T-helper 1 cell treated with Interleukin-12 subunit alpha and Interleukin-12 subunit beta and Interleukin-4 antibody, amounts not matched to agents 30 μg/mL and 1 μg/mL, for 36 hours (primary cell): ENCODE results near the gene FAM131A.

ENCODE experiments used
- H3K27ac Mint-ChIP-seq: one replicate; pipeline ENCODE4 v1.8.0; 2021; ENCODE audit warnings: mild to moderate bottlenecking, mixed read lengths
- H3K27me3 Mint-ChIP-seq: one replicate; pipeline ENCODE4 v1.8.0; 2021; ENCODE audit warnings: low read depth, mixed read lengths
- H3K36me3 Mint-ChIP-seq: one replicate; pipeline ENCODE4 v1.8.0; 2021; ENCODE audit warnings: low read depth, mixed read lengths
- H3K4me1 Mint-ChIP-seq: one replicate; pipeline ENCODE4 v1.8.0; 2021; ENCODE audit warnings: low read depth, mixed read lengths
- H3K4me3 Mint-ChIP-seq: one replicate; pipeline ENCODE4 v1.8.0; 2021; ENCODE audit warnings: mild to moderate bottlenecking, moderate library complexity, mixed read lengths
- H3K9me3 Mint-ChIP-seq: one replicate; pipeline ENCODE4 v1.8.0; 2021; ENCODE audit warnings: mixed read lengths

Gene FAM131A

GRCh38 chr3:184308744-184309143, 28.7 kb upstream of the FAM131A start:
- Mint-ChIP-seq H3K36me3 (peaks cover 49% of the 10 kb centered on the region), H3K9me3 (no peaks in the 10 kb centered on the region), H3K4me3 (no peak overlapping the region), H3K4me1 (no peaks in the 10 kb centered on the region), H3K27me3 (no peaks in the 10 kb centered on the region), H3K27ac (no peak overlapping the region)

- H3K9me3 Mint-ChIP-seq: no peaks in the 10 kb centered on the region
- H3K27ac Mint-ChIP-seq: no peak overlapping the region
- H3K27me3 Mint-ChIP-seq: no peaks in the 10 kb centered on the region
- H3K4me1 Mint-ChIP-seq: peaks cover 6% of the 10 kb centered on the region
- H3K36me3 Mint-ChIP-seq: peaks cover 32% of the 10 kb centered on the region
- no peak overlapping the region for H3K4me3 Mint-ChIP-seq
Observed at GRCh38 chr3:184311633-184312032, 25.8 kb upstream of the FAM131A start.

- H3K4me3 Mint-ChIP-seq: peak within 1 kb of the TSS; percentile 88
- peaks cover 24% of the 10 kb centered on the region for H3K4me1 Mint-ChIP-seq
- peak within 1 kb of the TSS; percentile 83 for H3K27ac Mint-ChIP-seq
- no peaks in the 10 kb centered on the region for H3K27me3 Mint-ChIP-seq
- no peaks in the 10 kb centered on the region for H3K9me3 Mint-ChIP-seq
- peaks cover 21% of the 10 kb centered on the region for H3K36me3 Mint-ChIP-seq
Observed at GRCh38 chr3:184314363-184314699, 23.1 kb upstream of the FAM131A start, which contains the start of gene EIF4G1. Gene EIF4G1, plus strand, starts transcription at chr3:184314606. Its CDS starts 1,191 bp downstream, at chr3:184315797.

- Mint-ChIP-seq H3K4me1 (peaks cover 26% of the 10 kb centered on the region), H3K4me3 (peak overlapping the region; percentile 88), H3K27me3 (no peaks in the 10 kb centered on the region), H3K9me3 (no peaks in the 10 kb centered on the region), H3K27ac (peak overlapping the region; percentile 83), H3K36me3 (peaks cover 20% of the 10 kb centered on the region)
Observed at GRCh38 chr3:184314700-184315542, 22.5 kb upstream of the FAM131A start.

GRCh38 chr3:184315543-184315867, 21.9 kb upstream of the FAM131A start:
- H3K27me3 Mint-ChIP-seq: no peaks in the 10 kb centered on the region

GRCh38 chr3:184315871-184316661, 21.3 kb upstream of the FAM131A start:
- Mint-ChIP-seq H3K36me3 (peaks cover 23% of the 10 kb centered on the region), H3K4me1 (peaks cover 26% of the 10 kb centered on the region), H3K9me3 (no peaks in the 10 kb centered on the region), H3K4me3 (peak overlapping the region; percentile 85), H3K27me3 (no peaks in the 10 kb centered on the region), H3K27ac (peak overlapping the region; percentile 83)

More at GRCh38 chr3:184315543-184315867, 21.9 kb upstream of the FAM131A start:
- H3K4me1 Mint-ChIP-seq: peaks cover 26% of the 10 kb centered on the region
- H3K36me3 Mint-ChIP-seq: peaks cover 18% of the 10 kb centered on the region
- peak overlapping the region; percentile 85 for H3K4me3 Mint-ChIP-seq
- H3K27ac Mint-ChIP-seq: peak overlapping the region; percentile 83
- no peaks in the 10 kb centered on the region for H3K9me3 Mint-ChIP-seq

GRCh38 chr3:184316792-184317191, 20.6 kb upstream of the FAM131A start:
- peak overlapping the region; percentile 83 for H3K27ac Mint-ChIP-seq
- H3K4me3 Mint-ChIP-seq: peak overlapping the region; percentile 85
- peaks cover 31% of the 10 kb centered on the region for H3K36me3 Mint-ChIP-seq
- H3K27me3 Mint-ChIP-seq: no peaks in the 10 kb centered on the region
- H3K9me3 Mint-ChIP-seq: no peaks in the 10 kb centered on the region
- H3K4me1 Mint-ChIP-seq: peaks cover 26% of the 10 kb centered on the region

- H3K36me3 Mint-ChIP-seq: peaks cover 31% of the 10 kb centered on the region
- peak overlapping the region; percentile 30 for H3K4me3 Mint-ChIP-seq
- H3K4me1 Mint-ChIP-seq: peaks cover 26% of the 10 kb centered on the region
Observed at GRCh38 chr3:184317201-184317600, 20.2 kb upstream of the FAM131A start.

GRCh38 chr3:184320104-184320445, 17.3 kb upstream of the FAM131A start:
- Mint-ChIP-seq H3K4me3 (no peak overlapping the region), H3K36me3 (peaks cover 53% of the 10 kb centered on the region), H3K27ac (no peak overlapping the region), H3K9me3 (no peaks in the 10 kb centered on the region), H3K27me3 (no peaks in the 10 kb centered on the region), H3K4me1 (peaks cover 25% of the 10 kb centered on the region)

More at GRCh38 chr3:184317201-184317600, 20.2 kb upstream of the FAM131A start:
- H3K27me3 Mint-ChIP-seq: no peaks in the 10 kb centered on the region
- H3K9me3 Mint-ChIP-seq: no peaks in the 10 kb centered on the region
- H3K27ac Mint-ChIP-seq: peak overlapping the region; percentile 62

- H3K4me1 Mint-ChIP-seq: peaks cover 21% of the 10 kb centered on the region
Observed at GRCh38 chr3:184321666-184322065, 15.7 kb upstream of the FAM131A start.

GRCh38 chr3:184322731-184323487, 14.5 kb upstream of the FAM131A start:
- Mint-ChIP-seq H3K9me3 (no peaks in the 10 kb centered on the region), H3K4me3 (no peak overlapping the region), H3K36me3 (peaks cover 63% of the 10 kb centered on the region), H3K4me1 (peaks cover 9% of the 10 kb centered on the region), H3K27ac (no peak overlapping the region), H3K27me3 (no peaks in the 10 kb centered on the region)

More at GRCh38 chr3:184321666-184322065, 15.7 kb upstream of the FAM131A start:
- H3K27ac Mint-ChIP-seq: no peak overlapping the region
- H3K9me3 Mint-ChIP-seq: no peaks in the 10 kb centered on the region
- H3K36me3 Mint-ChIP-seq: peaks cover 62% of the 10 kb centered on the region
- no peak overlapping the region for H3K4me3 Mint-ChIP-seq
- H3K27me3 Mint-ChIP-seq: no peaks in the 10 kb centered on the region

GRCh38 chr3:184323696-184324095, 13.7 kb upstream of the FAM131A start:
- H3K36me3 Mint-ChIP-seq: peaks cover 65% of the 10 kb centered on the region
- peaks cover 6% of the 10 kb centered on the region for H3K4me1 Mint-ChIP-seq
- no peaks in the 10 kb centered on the region for H3K27me3 Mint-ChIP-seq
- H3K27ac Mint-ChIP-seq: no peak overlapping the region
- H3K9me3 Mint-ChIP-seq: no peaks in the 10 kb centered on the region
- H3K4me3 Mint-ChIP-seq: no peak overlapping the region

- no peaks in the 10 kb centered on the region for H3K27me3 Mint-ChIP-seq
- H3K9me3 Mint-ChIP-seq: no peaks in the 10 kb centered on the region
- H3K4me1 Mint-ChIP-seq: peaks cover 1% of the 10 kb centered on the region
- peaks cover 74% of the 10 kb centered on the region for H3K36me3 Mint-ChIP-seq
- no peak overlapping the region for H3K4me3 Mint-ChIP-seq
- no peak overlapping the region for H3K27ac Mint-ChIP-seq
Observed at GRCh38 chr3:184325269-184325668, 12.1 kb upstream of the FAM131A start.

GRCh38 chr3:184325715-184326369, 11.6 kb upstream of the FAM131A start:
- H3K36me3 Mint-ChIP-seq: peaks cover 75% of the 10 kb centered on the region
- no peaks in the 10 kb centered on the region for H3K9me3 Mint-ChIP-seq
- peaks cover 1% of the 10 kb centered on the region for H3K4me1 Mint-ChIP-seq
- no peak overlapping the region for H3K4me3 Mint-ChIP-seq
- no peaks in the 10 kb centered on the region for H3K27me3 Mint-ChIP-seq
- no peak overlapping the region for H3K27ac Mint-ChIP-seq
